HepG2 (cell line): ENCODE results near the gene KCNH6. TPM values are rescaled to one million over a fixed set of nuclear protein-coding genes. Genes with fewer than 3 reads are reported as not detected.
A peak's percentile ranks its signal among the peaks of the same experiment; 100 is the strongest.

Source experiments
- BCL6 ChIP-seq: IDR thresholded peaks from 2 replicates; pipeline ENCODE4 v1.6.1; 2016; ENCODE audit warnings: missing genetic modification reagents, missing compliant biosample characterization
- GABPB1 ChIP-seq: IDR thresholded peaks from 2 replicates; pipeline ENCODE4 v1.6.1; 2016; ENCODE audit warnings: mild to moderate bottlenecking, missing genetic modification reagents, moderate library complexity, missing compliant biosample characterization
- MAF1 ChIP-seq: sonication (generic); formaldehyde crosslinking; IDR thresholded peaks from 2 replicates; pipeline ENCODE4 v1.5.0; 2020; ENCODE audit warnings: missing genetic modification reagents, borderline replicate concordance
- MXD4 ChIP-seq: IDR thresholded peaks from 2 replicates; pipeline ENCODE4 v1.6.1; 2016; ENCODE audit warnings: mild to moderate bottlenecking, missing biosample characterization, missing genetic modification reagents
- NKX3-1 ChIP-seq: sonication (generic); formaldehyde crosslinking; IDR thresholded peaks from 2 replicates; pipeline ENCODE4 v1.5.0; 2020; ENCODE audit warnings: missing genetic modification reagents
- SOX5 ChIP-seq: IDR thresholded peaks from 2 replicates; pipeline ENCODE4 v1.6.1; 2016; ENCODE audit warnings: borderline replicate concordance
- SP5 ChIP-seq: IDR thresholded peaks from 2 replicates; pipeline ENCODE4 v1.6.1; 2016; ENCODE audit warnings: low read depth, borderline replicate concordance
- ZNF572 ChIP-seq: sonication (generic); formaldehyde crosslinking; IDR thresholded peaks from 2 replicates; pipeline ENCODE4 v1.5.1; 2020; ENCODE audit warnings: mild to moderate bottlenecking, missing genetic modification reagents
- ZNF644 ChIP-seq: IDR thresholded peaks from 2 replicates; pipeline ENCODE4 v1.6.1; 2016; ENCODE audit warnings: low read depth
- polyA plus RNA-seq, 8 experiments: library from polyadenylated mRNA; depleted of rRNA in 3 of 8; stranded (reverse) in 7 of 8; unstranded in 1 of 8; fragments of >200 nt; fragmentation: Illumina TruSeq in 4 of 8; extraction: Trizol in 4 of 8; gene quantifications; 2 replicates each; pipeline versions ENCODE4 v1.2.1 to v1.2.3, GENCODE V29; 2011 to 2016; ENCODE audit warnings: low read depth in 4 of 8, missing spikeins in 1 of 8, mixed read lengths in 1 of 8; ENCODE audit not compliant: insufficient read depth in 1 of 8
- total RNA-seq, 5 experiments: library from RNA; depleted of rRNA; stranded (reverse); fragments of >200 nt; fragmentation: Illumina TruSeq; extraction: Trizol; gene quantifications; 2 replicates each; pipeline ENCODE4 v1.2.3, GENCODE V29; 2016; ENCODE audit warnings: low read depth in 1 of 5
- TF ChIP-seq, protein P1 (sequence below): IDR thresholded peaks from 2 replicates; pipeline ENCODE4 v1.6.1; 2018; ENCODE audit warnings: missing genetic modification reagents, mild to moderate bottlenecking, missing compliant biosample characterization
- TF ChIP-seq, protein P2 (sequence below): IDR thresholded peaks from 2 replicates; pipeline ENCODE4 v1.6.1; 2016
- TF ChIP-seq, protein P3 (sequence below): sonication (generic); formaldehyde crosslinking; IDR thresholded peaks from 2 replicates; pipeline ENCODE4 v1.4.0; 2020; ENCODE audit warnings: low read depth, missing genetic modification reagents
- TF ChIP-seq, protein P4 (sequence below): sonication (generic); formaldehyde crosslinking; IDR thresholded peaks from 2 replicates; pipeline ENCODE4 v1.4.0; 2020; ENCODE audit warnings: mild to moderate bottlenecking, missing genetic modification reagents
- TF ChIP-seq, protein P5 (sequence below): sonication (generic); formaldehyde crosslinking; IDR thresholded peaks from 2 replicates; pipeline ENCODE4 v1.5.1; 2020; ENCODE audit warnings: mild to moderate bottlenecking, missing genetic modification reagents, borderline replicate concordance

The KCNH6 gene
- total and polyA plus RNA-seq, 2 of the 13 experiments (the other 11 are each of a cell fraction or from before 2014, with no cell fraction given), result 0.05 to 0.18 TPM

DNA sequence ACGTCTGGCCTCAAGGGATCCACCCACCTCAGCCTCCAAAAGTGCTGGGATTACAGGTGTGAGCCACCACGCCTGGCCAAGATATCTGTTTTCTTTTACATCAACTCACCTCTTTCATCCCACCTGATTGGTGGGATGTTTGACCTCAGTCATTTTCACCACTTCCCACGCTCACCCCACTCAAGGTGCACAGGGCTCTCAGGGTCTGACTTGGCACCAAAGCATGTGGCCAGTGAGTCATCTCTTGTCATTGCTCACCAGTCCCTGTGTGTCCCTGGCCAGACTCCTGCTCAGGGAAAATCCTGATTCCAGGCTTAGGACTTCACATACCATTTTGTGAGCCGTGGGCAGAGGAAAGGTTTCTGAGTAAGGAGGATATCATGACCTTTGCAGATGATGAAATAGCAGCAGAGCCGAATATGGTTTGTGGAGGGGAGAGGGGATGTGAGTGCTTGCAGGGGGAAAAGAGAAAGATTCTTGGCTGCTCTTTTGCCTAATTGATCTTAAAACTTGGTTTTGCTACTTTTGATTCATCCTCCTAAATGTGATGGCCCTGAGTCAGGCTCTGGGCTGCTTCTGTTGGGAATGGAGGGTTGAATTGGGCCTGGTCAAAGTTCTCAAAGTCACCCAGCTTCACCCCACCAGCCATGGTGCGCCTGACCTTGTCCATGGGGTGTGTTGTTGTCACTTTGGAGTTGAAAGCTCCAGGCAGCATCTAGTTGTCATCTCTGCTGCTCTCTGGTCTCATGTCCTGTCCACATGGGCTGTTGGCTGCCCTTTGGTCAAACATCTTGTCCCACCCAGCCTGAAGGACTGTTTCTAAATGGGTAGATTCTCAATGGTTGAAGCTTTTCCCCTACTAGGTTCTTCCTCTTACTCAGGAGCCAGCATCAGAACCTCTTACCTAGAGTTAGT lies 6.0 kb upstream of the KCNH6 start (continued):
- TF ChIP-seq SP5 (CRISPR knock-in tag), result peak; percentile 56; the same call in 1 of the 2 replicates
- TF ChIP-seq MXD4 (CRISPR knock-in tag), result 0 out of 2 replicates have a peak, but pooled peaks have one; percentile 56
- peak; percentile 94 for TF ChIP-seq ZNF644
- TF ChIP-seq BCL6, result peak; percentile 37
- TF ChIP-seq, protein P1, sequence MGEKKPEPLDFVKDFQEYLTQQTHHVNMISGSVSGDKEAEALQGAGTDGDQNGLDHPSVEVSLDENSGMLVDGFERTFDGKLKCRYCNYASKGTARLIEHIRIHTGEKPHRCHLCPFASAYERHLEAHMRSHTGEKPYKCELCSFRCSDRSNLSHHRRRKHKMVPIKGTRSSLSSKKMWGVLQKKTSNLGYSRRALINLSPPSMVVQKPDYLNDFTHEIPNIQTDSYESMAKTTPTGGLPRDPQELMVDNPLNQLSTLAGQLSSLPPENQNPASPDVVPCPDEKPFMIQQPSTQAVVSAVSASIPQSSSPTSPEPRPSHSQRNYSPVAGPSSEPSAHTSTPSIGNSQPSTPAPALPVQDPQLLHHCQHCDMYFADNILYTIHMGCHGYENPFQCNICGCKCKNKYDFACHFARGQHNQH (CRISPR knock-in tag), result peak; percentile 84
- TF ChIP-seq, protein P2, sequence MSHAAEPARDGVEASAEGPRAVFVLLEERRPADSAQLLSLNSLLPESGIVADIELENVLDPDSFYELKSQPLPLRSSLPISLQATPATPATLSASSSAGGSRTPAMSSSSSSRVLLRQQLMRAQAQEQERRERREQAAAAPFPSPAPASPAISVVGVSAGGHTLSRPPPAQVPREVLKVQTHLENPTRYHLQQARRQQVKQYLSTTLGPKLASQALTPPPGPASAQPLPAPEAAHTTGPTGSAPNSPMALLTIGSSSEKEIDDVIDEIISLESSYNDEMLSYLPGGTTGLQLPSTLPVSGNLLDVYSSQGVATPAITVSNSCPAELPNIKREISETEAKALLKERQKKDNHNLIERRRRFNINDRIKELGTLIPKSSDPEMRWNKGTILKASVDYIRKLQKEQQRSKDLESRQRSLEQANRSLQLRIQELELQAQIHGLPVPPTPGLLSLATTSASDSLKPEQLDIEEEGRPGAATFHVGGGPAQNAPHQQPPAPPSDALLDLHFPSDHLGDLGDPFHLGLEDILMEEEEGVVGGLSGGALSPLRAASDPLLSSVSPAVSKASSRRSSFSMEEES (CRISPR knock-in tag), result peak; percentile 85
- TF ChIP-seq, protein P3, sequence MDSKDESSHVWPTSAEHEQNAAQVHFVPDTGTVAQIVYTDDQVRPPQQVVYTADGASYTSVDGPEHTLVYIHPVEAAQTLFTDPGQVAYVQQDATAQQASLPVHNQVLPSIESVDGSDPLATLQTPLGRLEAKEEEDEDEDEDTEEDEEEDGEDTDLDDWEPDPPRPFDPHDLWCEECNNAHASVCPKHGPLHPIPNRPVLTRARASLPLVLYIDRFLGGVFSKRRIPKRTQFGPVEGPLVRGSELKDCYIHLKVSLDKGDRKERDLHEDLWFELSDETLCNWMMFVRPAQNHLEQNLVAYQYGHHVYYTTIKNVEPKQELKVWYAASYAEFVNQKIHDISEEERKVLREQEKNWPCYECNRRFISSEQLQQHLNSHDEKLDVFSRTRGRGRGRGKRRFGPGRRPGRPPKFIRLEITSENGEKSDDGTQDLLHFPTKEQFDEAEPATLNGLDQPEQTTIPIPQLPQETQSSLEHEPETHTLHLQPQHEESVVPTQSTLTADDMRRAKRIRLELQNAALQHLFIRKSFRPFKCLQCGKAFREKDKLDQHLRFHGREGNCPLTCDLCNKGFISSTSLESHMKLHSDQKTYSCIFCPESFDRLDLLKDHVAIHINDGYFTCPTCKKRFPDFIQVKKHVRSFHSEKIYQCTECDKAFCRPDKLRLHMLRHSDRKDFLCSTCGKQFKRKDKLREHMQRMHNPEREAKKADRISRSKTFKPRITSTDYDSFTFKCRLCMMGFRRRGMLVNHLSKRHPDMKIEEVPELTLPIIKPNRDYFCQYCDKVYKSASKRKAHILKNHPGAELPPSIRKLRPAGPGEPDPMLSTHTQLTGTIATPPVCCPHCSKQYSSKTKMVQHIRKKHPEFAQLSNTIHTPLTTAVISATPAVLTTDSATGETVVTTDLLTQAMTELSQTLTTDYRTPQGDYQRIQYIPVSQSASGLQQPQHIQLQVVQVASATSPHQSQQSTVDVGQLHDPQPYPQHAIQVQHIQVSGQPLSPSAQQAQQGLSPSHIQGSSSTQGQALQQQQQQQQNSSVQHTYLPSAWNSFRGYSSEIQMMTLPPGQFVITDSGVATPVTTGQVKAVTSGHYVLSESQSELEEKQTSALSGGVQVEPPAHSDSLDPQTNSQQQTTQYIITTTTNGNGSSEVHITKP (CRISPR knock-in tag), result peak; percentile 71
- peak; percentile 74 for TF ChIP-seq SOX5 (CRISPR knock-in tag)
- TF ChIP-seq ZNF572, result peak; percentile 89; the same call in 1 of the 2 replicates
- TF ChIP-seq NKX3-1 (CRISPR knock-in tag), result no peak
- TF ChIP-seq, protein P4, sequence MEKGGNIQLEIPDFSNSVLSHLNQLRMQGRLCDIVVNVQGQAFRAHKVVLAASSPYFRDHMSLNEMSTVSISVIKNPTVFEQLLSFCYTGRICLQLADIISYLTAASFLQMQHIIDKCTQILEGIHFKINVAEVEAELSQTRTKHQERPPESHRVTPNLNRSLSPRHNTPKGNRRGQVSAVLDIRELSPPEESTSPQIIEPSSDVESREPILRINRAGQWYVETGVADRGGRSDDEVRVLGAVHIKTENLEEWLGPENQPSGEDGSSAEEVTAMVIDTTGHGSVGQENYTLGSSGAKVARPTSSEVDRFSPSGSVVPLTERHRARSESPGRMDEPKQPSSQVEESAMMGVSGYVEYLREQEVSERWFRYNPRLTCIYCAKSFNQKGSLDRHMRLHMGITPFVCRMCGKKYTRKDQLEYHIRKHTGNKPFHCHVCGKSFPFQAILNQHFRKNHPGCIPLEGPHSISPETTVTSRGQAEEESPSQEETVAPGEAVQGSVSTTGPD (CRISPR knock-in tag), result no peak
- TF ChIP-seq MAF1 (CRISPR knock-in tag), result no peak
- TF ChIP-seq, protein P5, sequence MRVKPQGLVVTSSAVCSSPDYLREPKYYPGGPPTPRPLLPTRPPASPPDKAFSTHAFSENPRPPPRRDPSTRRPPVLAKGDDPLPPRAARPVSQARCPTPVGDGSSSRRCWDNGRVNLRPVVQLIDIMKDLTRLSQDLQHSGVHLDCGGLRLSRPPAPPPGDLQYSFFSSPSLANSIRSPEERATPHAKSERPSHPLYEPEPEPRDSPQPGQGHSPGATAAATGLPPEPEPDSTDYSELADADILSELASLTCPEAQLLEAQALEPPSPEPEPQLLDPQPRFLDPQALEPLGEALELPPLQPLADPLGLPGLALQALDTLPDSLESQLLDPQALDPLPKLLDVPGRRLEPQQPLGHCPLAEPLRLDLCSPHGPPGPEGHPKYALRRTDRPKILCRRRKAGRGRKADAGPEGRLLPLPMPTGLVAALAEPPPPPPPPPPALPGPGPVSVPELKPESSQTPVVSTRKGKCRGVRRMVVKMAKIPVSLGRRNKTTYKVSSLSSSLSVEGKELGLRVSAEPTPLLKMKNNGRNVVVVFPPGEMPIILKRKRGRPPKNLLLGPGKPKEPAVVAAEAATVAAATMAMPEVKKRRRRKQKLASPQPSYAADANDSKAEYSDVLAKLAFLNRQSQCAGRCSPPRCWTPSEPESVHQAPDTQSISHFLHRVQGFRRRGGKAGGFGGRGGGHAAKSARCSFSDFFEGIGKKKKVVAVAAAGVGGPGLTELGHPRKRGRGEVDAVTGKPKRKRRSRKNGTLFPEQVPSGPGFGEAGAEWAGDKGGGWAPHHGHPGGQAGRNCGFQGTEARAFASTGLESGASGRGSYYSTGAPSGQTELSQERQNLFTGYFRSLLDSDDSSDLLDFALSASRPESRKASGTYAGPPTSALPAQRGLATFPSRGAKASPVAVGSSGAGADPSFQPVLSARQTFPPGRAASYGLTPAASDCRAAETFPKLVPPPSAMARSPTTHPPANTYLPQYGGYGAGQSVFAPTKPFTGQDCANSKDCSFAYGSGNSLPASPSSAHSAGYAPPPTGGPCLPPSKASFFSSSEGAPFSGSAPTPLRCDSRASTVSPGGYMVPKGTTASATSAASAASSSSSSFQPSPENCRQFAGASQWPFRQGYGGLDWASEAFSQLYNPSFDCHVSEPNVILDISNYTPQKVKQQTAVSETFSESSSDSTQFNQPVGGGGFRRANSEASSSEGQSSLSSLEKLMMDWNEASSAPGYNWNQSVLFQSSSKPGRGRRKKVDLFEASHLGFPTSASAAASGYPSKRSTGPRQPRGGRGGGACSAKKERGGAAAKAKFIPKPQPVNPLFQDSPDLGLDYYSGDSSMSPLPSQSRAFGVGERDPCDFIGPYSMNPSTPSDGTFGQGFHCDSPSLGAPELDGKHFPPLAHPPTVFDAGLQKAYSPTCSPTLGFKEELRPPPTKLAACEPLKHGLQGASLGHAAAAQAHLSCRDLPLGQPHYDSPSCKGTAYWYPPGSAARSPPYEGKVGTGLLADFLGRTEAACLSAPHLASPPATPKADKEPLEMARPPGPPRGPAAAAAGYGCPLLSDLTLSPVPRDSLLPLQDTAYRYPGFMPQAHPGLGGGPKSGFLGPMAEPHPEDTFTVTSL (CRISPR knock-in tag), result peak; percentile 85
- peak; percentile 16; the same call in 1 of the 2 replicates for TF ChIP-seq GABPB1 (CRISPR knock-in tag)
